Gastrocnemius medialis (tissue), 4 donors: ENCODE results near the gene KIRREL3. TPM values are rescaled to one million over a fixed set of nuclear protein-coding genes. Genes with fewer than 3 reads are reported as not detected.

ENCODE experiments used
- ATAC-seq, 2 donors: fragments of 150-250 bp; one replicate each; pipeline ENCODE4 v1.9.1; 2016
- DNase-seq, 2 donors: peaks; one replicate each; pipeline ENCODE4 v3.0.0-alpha.2; 2019
- H3K27ac ChIP-seq, 4 donors: fragments of 200-600 bp; sonication (generic); 1 replicate in 1 of 4; 2 replicates in 3 of 4; pipeline ENCODE4 v1.5.1; 2016 to 2018; ENCODE audit warnings: mild to moderate bottlenecking in 2 of 4, moderate library complexity in 1 of 4
- H3K27me3 ChIP-seq, 3 donors: fragments of 200-600 bp; sonication (generic) in 2 of 3; 1 replicate in 1 of 3; 2 replicates in 2 of 3; pipeline versions ENCODE4 v1.5.1 to v1.6.0; 2016 to 2019; ENCODE audit warnings: mild to moderate bottlenecking in 1 of 3, moderate library complexity in 1 of 3
- H3K36me3 ChIP-seq, 2 donors: fragments of 200-600 bp; sonication (generic) in 1 of 2; one replicate each; pipeline ENCODE4 v1.5.1; 2017 to 2018
- H3K4me1 ChIP-seq, 2 donors: fragments of 200-600 bp; sonication (generic) in 1 of 2; one replicate each; pipeline ENCODE4 v1.5.1; 2016 to 2017; ENCODE audit warnings: mild to moderate bottlenecking in 2 of 2
- H3K4me3 ChIP-seq, 4 donors: fragments of 200-600 bp; sonication (generic) in 3 of 4; 1 replicate in 1 of 4; 2 replicates in 3 of 4; pipeline ENCODE4 v1.5.1; 2016 to 2019; ENCODE audit warnings: mild to moderate bottlenecking in 2 of 4
- H3K9me3 ChIP-seq, 3 donors: fragments of 200-600 bp; sonication (generic) in 2 of 3; 1 replicate in 1 of 3; 2 replicates in 2 of 3; pipeline ENCODE4 v1.5.1; 2016 to 2019
- POLR2A ChIP-seq, 2 donors: fragments of 450-650 bp; IDR thresholded peaks; one replicate each; pipeline ENCODE4 v1.6.1; 2017; ENCODE audit warnings: antibody characterized with exemption in 2 of 2, mild to moderate bottlenecking in 2 of 2, moderate library complexity in 2 of 2
- in situ Hi-C, 4 donors: fragments of 200-750 bp; cut with MboI; loops; one replicate each; pipeline versions ENCODE4 v1.15.0 to v1.8.0; 2017; ENCODE audit warnings: low sequenced_read_pairs in 4 of 4
- intact Hi-C: fragments of 100-400 bp; cut with DNase I; formaldehyde crosslinking; loops from one replicate; pipeline ENCODE4 v1.15.1; 2023; ENCODE audit warnings: low total_unique reads
- total RNA-seq, 4 donors: library from RNA; depleted of rRNA; stranded (reverse); fragments of >200 nt; gene quantifications; one replicate each; pipeline versions ENCODE4 v1.1.0 to v1.2.3, GENCODE V29; 2016
- TF ChIP-seq, protein P1 (sequence below), 5 experiments: fragments of 450-650 bp in 3 of 5; fragments of 200-600 bp in 2 of 5; sonication (generic) in 2 of 5; IDR thresholded peaks in 4 of 5; conservative IDR thresholded peaks in 1 of 5; 1 replicate in 4 of 5; 2 replicates in 1 of 5; pipeline ENCODE4 v1.5.1; 2016 to 2019; ENCODE audit warnings: antibody characterized with exemption in 5 of 5, mild to moderate bottlenecking in 3 of 5, moderate library complexity in 3 of 5

The KIRREL3 gene
- total RNA-seq, 4 donors from 2014 or later, result 0.10 TPM; not detected in 3

DNA sequence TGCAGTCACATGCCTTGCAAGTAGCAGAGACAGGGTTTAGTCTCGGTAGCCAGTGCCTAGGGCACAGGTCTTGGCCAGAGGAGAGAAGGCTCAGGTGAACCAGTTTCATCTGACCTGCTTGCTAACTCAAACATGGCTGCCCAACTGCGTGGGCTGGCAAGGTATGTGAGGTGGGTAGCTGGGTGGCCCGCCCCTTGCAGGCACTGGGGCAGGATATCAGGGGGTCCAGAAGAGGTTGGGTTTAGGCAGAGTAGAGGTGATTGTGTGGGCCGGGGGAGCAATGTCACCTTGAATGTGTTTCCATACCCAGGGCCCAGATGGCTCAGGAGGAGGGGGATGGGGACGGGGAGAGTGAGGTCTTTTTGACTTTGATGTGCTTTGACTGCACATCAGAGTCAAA is 607.4 kb downstream of the KIRREL3 start:
- in situ Hi-C loops, result no loop called here
- H3K4me1 ChIP-seq, result peaks cover 4 to 5% of the 10 kb centered on the region in 2 donors
- no peak overlapping the region for H3K27ac ChIP-seq
- no peak for TF ChIP-seq POLR2A (IDR thresholded peaks at IDR 0.05)
- TF ChIP-seq, protein P1, sequence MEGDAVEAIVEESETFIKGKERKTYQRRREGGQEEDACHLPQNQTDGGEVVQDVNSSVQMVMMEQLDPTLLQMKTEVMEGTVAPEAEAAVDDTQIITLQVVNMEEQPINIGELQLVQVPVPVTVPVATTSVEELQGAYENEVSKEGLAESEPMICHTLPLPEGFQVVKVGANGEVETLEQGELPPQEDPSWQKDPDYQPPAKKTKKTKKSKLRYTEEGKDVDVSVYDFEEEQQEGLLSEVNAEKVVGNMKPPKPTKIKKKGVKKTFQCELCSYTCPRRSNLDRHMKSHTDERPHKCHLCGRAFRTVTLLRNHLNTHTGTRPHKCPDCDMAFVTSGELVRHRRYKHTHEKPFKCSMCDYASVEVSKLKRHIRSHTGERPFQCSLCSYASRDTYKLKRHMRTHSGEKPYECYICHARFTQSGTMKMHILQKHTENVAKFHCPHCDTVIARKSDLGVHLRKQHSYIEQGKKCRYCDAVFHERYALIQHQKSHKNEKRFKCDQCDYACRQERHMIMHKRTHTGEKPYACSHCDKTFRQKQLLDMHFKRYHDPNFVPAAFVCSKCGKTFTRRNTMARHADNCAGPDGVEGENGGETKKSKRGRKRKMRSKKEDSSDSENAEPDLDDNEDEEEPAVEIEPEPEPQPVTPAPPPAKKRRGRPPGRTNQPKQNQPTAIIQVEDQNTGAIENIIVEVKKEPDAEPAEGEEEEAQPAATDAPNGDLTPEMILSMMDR (IDR thresholded peaks at IDR 0.05 in 4 of 5, conservative IDR thresholded peaks at IDR 0.05 in 1 of 5), result no peak
- no peak for DNase-seq
- intact Hi-C loops, result no loop called here
- H3K36me3 ChIP-seq, result no peaks in the 10 kb centered on the region
- no peak for ATAC-seq
- no peak overlapping the region for H3K4me3 ChIP-seq
- H3K27me3 ChIP-seq, result no peaks in the 10 kb centered on the region
- no peaks in the 10 kb centered on the region for H3K9me3 ChIP-seq

DNA sequence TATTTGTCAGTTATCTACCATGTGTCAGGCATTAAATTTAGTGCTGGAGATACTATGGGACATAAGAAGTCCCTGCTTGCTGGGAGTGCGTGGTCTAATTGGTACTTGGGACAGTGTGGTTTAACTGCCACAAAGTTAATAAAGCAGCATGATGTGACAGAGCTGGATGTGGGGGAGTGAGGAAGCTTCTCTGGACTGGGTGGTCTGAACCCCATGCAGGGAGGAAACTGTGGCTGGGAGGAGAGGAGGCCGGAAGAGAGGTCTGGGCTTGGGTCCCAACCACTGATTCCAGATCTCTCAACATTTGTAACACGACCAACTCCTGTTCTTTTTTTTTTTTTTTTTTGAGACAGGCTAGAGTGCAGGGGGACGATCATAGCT is 607.9 kb downstream of the KIRREL3 start:
- no peak for DNase-seq
- H3K27ac ChIP-seq, result no peak overlapping the region
- peaks cover 4 to 5% of the 10 kb centered on the region in 2 donors for H3K4me1 ChIP-seq
- ATAC-seq, result no peak
- intact Hi-C loops, result no loop called here
- in situ Hi-C loops, result no loop called here
- H3K36me3 ChIP-seq, result no peaks in the 10 kb centered on the region
- H3K27me3 ChIP-seq, result no peaks in the 10 kb centered on the region
- TF ChIP-seq, protein P1 (IDR thresholded peaks at IDR 0.05 in 4 of 5, conservative IDR thresholded peaks at IDR 0.05 in 1 of 5), result no peak
- TF ChIP-seq POLR2A (IDR thresholded peaks at IDR 0.05), result no peak
- H3K9me3 ChIP-seq, result no peaks in the 10 kb centered on the region
- H3K4me3 ChIP-seq, result no peak overlapping the region

DNA sequence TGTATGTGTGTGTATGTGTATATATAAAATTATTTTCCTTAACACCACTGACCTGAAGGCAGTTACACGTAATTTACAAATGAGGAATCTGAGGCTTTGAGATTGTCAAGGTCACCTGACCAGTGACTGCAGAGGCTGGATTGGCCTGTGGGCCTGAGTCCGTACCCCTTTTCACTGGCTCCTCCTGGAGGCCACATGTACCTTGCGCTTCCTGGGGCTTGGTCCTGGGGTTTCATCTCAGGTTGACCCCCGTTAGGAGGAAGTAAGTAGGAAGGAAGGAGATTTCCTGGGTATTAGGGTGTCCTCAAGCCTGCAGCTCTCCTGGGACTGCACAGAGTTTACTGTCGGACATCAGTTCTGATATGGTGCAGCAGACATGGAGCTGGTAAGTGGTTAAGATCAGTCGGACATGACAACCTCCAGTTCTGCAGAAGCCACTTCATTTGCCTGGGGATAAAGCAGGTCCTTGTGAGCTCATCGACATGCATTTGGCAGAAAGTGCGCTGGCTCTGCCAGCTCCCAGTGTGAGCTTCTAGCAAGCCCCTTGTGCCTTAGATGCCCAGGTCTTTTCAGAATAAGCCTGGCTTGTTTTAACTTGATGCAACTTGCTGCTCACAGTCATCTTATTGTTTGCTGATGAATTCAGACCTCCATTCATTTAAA is 608.5 kb downstream of the KIRREL3 start:
- DNase-seq, result no peak
- in situ Hi-C loops, result no loop called here
- no peak for TF ChIP-seq POLR2A (IDR thresholded peaks at IDR 0.05)
- TF ChIP-seq, protein P1 (IDR thresholded peaks at IDR 0.05 in 4 of 5, conservative IDR thresholded peaks at IDR 0.05 in 1 of 5), result no peak
- Histone ChIP-seq H3K9me3 (no peaks in the 10 kb centered on the region), H3K27me3 (no peaks in the 10 kb centered on the region), H3K36me3 (no peaks in the 10 kb centered on the region), H3K27ac (no peak overlapping the region), H3K4me3 (no peak overlapping the region), H3K4me1 (peaks cover 5% of the 10 kb centered on the region in 2 donors)
- ATAC-seq, result no peak
- intact Hi-C loops, result no loop called here

- peaks cover 5 to 11% of the 10 kb centered on the region in 2 donors for H3K4me1 ChIP-seq
- in situ Hi-C loops, result no loop called here
These were observed 609.1 kb downstream of the KIRREL3 start for GRCh38 chr11:126391286-126391954.

More at GRCh38 chr11:126391286-126391954, 609.1 kb downstream of the KIRREL3 start:
- no peak for ATAC-seq
- no peak for TF ChIP-seq POLR2A (IDR thresholded peaks at IDR 0.05)
- TF ChIP-seq, protein P1 (IDR thresholded peaks at IDR 0.05 in 4 of 5, conservative IDR thresholded peaks at IDR 0.05 in 1 of 5), result no peak
- no peak for DNase-seq
- Histone ChIP-seq H3K36me3 (no peaks in the 10 kb centered on the region), H3K27me3 (no peaks in the 10 kb centered on the region), H3K27ac (no peak overlapping the region), H3K9me3 (no peaks in the 10 kb centered on the region), H3K4me3 (no peak overlapping the region)
- intact Hi-C loops, result no loop called here
